Large intestine (tissue), 3 donors: ENCODE data around the gene RCCD1. TPM values are rescaled to one million over a fixed set of nuclear protein-coding genes. Genes with fewer than 3 reads are reported as not detected.

Experiments
- DNase-seq, 2 donors: peaks; one replicate each; pipeline versions ENCODE4 v3.0.0 to v3.0.0-alpha.2; 2013
- H3K27ac ChIP-seq: one replicate; pipeline ENCODE4 v1.5.1; 2013; ENCODE audit warnings: low read length
- H3K27me3 ChIP-seq: 2 replicates; pipeline ENCODE4 v1.6.1; 2013; ENCODE audit warnings: low read length; ENCODE audit not compliant: control insufficient read depth, insufficient read depth
- H3K36me3 ChIP-seq: 2 replicates; pipeline ENCODE4 v1.6.1; 2013; ENCODE audit warnings: low read length; ENCODE audit not compliant: control insufficient read depth, insufficient read depth
- H3K4me1 ChIP-seq: one replicate; pipeline ENCODE4 v1.6.1; 2013; ENCODE audit warnings: low read length; ENCODE audit not compliant: control insufficient read depth, insufficient read depth
- H3K4me3 ChIP-seq: one replicate; pipeline ENCODE4 v1.5.1; 2013; ENCODE audit warnings: low read length
- H3K9me3 ChIP-seq: one replicate; pipeline ENCODE4 v1.6.1; 2013; ENCODE audit warnings: mild to moderate bottlenecking, low read depth, low read length, moderate library complexity; ENCODE audit not compliant: control insufficient read depth
- WGBS: methylation state at CpG from one replicate; pipeline ENCODE4 v1.1.5; 2013; ENCODE audit warnings: low lambda C conversion rate; ENCODE audit not compliant: insufficient coverage; 5-methylcytosine and 5-hydroxymethylcytosine counted together
- polyA plus RNA-seq: library from polyadenylated mRNA; unstranded; fragments of 120-200 nt; gene quantifications from one replicate; pipeline ENCODE4 v1.2.1, GENCODE V29; 2013

The RCCD1 gene
- polyA plus RNA-seq, 1 donor, result 22.9 TPM

DNA sequence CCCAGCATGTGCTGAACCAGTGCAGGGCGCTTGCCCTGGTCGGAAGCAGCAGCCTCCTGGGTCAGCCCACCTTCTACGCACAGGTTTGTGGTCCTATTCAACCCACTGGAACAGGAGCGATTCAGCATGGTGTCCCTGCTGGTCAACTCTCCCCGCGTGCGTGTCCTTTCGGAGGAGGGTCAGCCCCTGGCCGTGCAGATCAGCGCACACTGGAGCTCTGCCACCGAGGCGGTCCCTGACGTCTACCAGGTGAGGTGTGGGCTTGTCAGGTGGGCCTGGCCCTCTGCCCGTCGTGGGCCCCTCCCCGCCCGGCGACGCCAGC lies 43.4 kb upstream of the RCCD1 start:
- no peak for DNase-seq
- Histone ChIP-seq H3K27ac (no peak overlapping the region), H3K27me3 (no peaks in the 10 kb centered on the region), H3K36me3 (peaks cover 86% of the 10 kb centered on the region), H3K9me3 (no peaks in the 10 kb centered on the region), H3K4me1 (no peaks in the 10 kb centered on the region), H3K4me3 (no peak overlapping the region)
- WGBS, result no CpG with 5 or more reads among the region's 19 CpGs

DNA sequence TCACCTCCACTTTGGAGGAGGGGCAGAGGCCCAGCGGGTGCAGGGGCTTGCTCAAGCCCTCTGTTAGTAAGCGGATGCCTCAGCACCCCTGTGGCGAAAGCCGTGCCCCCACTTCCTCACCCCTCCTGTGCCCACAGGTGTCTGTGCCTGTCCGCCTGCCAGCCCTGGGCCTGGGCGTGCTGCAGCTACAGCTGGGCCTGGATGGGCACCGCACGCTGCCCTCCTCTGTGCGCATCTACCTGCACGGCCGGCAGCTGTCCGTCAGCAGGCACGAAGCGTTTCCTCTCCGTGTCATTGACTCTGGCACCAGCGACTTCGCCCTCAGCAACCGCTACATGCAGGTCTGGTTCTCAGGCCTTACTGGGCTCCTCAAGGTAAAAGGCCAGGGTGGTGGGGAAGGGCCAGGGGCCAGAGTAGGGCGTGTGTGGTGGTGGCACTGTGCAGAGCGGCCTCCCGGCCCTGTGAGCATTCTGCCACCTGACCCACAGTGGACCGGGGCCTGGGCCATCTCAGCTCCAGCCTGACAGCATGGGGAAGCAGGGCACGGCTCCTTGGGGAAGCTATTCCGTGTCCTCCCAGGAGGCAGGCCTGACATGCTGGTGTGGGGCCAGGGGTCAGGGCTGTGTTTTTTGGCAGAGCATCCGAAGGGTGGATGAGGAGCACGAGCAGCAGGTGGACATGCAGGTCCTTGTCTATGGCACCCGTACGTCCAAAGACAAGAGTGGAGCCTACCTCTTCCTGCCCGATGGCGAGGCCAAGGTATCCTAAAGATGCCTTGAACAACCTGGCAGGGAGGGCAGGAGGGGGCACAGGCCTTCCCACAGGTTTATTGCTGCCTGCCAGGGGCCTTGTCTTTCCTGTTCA lies 42.5 kb upstream of the RCCD1 start:
- H3K9me3 ChIP-seq, result no peaks in the 10 kb centered on the region
- peaks cover 85% of the 10 kb centered on the region for H3K36me3 ChIP-seq
- no CpG with 5 or more reads among the region's 30 CpGs for WGBS
- no peak overlapping the region for H3K27ac ChIP-seq
- H3K4me3 ChIP-seq, result no peak overlapping the region
- H3K4me1 ChIP-seq, result no peaks in the 10 kb centered on the region
- no peak for DNase-seq
- no peaks in the 10 kb centered on the region for H3K27me3 ChIP-seq

DNA sequence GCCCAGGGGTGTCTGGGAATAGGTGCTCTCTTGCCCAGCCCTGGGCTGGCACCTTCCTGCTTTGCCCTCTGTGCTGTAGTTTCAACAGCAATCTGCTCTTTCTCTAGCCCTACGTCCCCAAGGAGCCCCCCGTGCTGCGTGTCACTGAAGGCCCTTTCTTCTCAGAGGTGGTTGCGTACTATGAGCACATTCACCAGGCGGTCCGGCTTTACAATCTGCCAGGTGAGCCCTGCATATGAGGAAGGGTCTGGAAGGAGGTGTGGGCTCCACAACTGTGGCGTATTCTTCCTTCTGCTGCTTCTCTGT lies 42.0 kb upstream of the RCCD1 start:
- WGBS, result no CpG with 5 or more reads among the region's 7 CpGs
- H3K4me1 ChIP-seq, result no peaks in the 10 kb centered on the region
- no peak for DNase-seq
- H3K27me3 ChIP-seq, result no peaks in the 10 kb centered on the region
- H3K36me3 ChIP-seq, result peaks cover 85% of the 10 kb centered on the region
- H3K27ac ChIP-seq, result no peak overlapping the region
- H3K9me3 ChIP-seq, result no peaks in the 10 kb centered on the region
- no peak overlapping the region for H3K4me3 ChIP-seq

DNA sequence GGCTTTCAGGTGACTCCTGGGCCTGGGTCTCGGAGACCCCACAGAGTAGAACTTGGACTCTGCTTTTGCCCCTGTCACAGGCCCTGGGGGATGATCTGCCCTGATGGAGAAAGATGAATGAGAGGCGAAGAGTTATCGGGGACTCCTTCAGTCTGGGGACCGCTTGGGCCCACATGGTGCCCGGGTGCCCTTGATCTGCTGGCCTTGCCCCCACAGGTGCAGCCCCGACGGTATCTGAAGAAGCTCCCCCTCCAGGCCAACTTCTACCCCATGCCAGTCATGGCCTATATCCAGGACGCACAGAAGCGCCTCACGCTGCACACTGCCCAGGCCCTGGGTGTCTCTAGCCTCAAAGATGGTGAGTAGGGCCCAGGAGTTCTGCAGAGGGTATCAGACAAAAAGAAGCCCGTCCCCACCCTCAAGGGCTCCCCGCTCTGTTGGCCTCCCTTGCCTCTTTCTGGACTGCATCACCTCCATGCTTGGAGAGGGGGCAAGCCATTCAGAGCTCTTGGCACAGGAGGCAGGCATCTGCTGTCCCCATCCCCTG lies 41.2 kb upstream of the RCCD1 start:
- no peaks in the 10 kb centered on the region for H3K4me1 ChIP-seq
- peaks cover 87% of the 10 kb centered on the region for H3K36me3 ChIP-seq
- H3K27me3 ChIP-seq, result no peaks in the 10 kb centered on the region
- no peak overlapping the region for H3K27ac ChIP-seq
- H3K9me3 ChIP-seq, result no peaks in the 10 kb centered on the region
- no peak overlapping the region for H3K4me3 ChIP-seq
- no peak for DNase-seq
- WGBS, result no CpG with 5 or more reads among the region's 12 CpGs

DNA sequence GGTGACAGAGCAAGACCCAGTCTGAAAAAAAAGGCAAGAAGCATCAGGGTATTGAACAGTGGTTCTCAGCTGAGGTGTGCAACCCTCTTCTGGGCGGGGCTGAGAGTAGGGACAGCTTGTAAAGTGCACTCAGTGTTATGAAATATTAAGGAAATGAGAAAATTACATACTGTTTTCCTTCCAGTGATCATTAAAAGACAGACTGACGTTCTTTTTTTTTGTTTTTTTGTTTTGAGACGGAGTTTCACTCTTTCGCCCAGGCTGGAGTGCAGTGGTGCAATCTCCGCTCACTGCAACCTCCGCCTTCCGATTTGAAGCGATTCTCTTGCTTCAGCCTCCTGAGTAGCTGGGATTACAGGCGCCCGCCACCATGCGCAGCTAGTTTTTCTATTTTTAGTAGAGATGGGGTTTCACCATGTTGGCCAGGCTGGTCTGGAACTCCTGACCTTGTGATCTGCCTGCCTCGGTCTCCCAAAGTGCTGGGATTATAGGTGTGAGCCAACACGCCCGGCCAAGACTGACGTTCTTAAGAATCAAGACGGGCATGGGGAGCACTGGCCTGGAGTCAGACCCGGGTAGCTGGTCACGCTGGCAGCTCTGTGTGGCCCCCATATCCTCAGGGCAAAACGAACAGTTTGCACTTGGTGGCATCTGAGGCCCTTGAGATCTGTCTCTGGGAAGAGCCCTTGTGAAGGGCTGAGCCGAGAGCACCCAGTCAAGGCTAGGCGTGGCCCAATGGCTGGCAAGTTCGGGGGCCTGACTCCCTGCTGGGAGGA lies 40.2 kb upstream of the RCCD1 start:
- Histone ChIP-seq H3K27ac (no peak overlapping the region), H3K27me3 (no peaks in the 10 kb centered on the region), H3K9me3 (no peaks in the 10 kb centered on the region), H3K4me1 (no peaks in the 10 kb centered on the region), H3K4me3 (no peak overlapping the region), H3K36me3 (peaks cover 86% of the 10 kb centered on the region)
- WGBS, result no CpG with 5 or more reads among the region's 22 CpGs
- DNase-seq, result no peak

DNA sequence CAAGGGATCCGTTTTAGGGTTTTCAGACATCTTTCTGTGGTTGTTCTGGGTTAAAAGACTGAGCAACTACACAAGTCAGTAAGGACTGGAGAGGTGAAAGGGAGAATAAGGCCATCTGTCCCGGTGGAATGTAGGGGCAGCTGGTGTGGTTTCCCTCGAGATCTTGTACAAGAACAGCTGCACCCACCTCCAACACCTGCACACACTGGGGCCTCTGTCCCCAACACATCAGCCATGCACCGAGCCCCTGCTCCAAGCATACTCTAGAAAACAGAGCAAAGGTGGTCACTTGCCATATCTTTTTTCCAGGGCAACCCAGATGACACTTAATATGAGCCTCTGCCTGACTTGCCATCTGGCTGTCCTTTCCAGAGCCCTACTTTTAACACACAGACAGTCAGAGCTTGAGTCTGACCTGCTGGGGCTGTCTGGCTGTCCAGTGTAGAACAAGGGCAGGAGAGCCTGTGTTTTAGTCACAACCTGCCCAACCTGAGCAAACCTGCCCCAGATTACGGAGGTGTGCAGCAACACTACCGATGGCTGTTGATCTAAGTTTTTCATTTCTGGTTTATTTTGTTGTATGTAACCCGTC lies 39.4 kb upstream of the RCCD1 start:
- H3K36me3 ChIP-seq, result peaks cover 87% of the 10 kb centered on the region
- no peaks in the 10 kb centered on the region for H3K27me3 ChIP-seq
- H3K4me3 ChIP-seq, result no peak overlapping the region
- H3K9me3 ChIP-seq, result no peaks in the 10 kb centered on the region
- no peaks in the 10 kb centered on the region for H3K4me1 ChIP-seq
- no peak for DNase-seq
- WGBS, result no CpG with 5 or more reads among the region's 7 CpGs
- H3K27ac ChIP-seq, result no peak overlapping the region

DNA sequence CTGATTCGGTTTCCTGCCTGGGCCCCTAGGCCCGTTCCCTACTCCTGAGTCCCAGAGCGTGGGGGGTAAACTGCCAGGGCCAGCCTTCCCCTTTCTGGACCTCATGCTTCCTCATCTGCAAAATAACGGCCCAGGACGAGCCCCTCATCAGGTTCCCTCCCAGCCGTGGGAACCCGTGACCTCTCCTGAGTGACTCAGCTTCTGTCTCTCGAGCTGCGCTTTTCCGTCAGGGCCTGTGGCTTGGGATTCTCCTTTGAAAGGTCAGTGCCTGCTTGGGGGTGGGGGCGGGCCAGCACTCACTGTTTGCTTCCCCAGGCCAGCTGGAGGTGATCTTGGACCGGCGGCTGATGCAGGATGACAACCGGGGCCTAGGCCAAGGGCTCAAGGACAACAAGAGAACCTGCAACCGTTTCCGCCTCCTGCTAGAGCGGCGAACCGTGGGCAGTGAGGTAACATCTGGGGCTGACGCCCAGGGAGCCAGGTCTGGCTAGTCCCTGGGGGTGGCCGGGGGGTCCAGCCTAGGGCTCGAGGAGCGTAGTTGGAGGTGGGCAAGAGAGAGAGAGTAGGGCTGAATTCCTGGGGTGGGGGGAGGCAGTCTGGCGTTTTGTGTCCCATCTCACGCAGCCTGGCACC lies 38.8 kb upstream of the RCCD1 start:
- Histone ChIP-seq H3K4me3 (no peak overlapping the region), H3K4me1 (no peaks in the 10 kb centered on the region), H3K36me3 (peaks cover 85% of the 10 kb centered on the region), H3K27me3 (no peaks in the 10 kb centered on the region), H3K9me3 (no peaks in the 10 kb centered on the region), H3K27ac (no peak overlapping the region)
- no CpG with 5 or more reads among the region's 25 CpGs for WGBS
- DNase-seq, result no peak

DNA sequence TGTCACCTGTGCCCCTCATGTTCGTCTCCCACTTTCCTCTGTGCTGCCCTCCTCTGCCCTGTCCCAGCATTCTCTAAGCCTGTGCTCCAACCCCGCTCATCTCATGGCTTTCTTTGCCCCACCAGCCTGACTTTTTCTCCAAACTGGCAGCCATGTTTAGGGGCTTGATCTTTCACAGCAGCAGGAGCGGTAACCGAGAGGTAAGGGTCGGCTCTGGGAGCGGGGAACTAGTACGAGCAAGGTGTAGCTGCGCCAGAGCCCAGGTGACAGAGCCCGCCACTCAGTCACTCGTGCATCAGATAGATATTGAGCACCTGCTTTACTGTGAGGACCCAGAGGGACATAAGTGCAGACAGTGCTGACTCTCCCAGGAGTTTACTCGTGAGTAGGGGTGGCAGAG lies 38.2 kb upstream of the RCCD1 start:
- Histone ChIP-seq H3K4me3 (no peak overlapping the region), H3K9me3 (no peaks in the 10 kb centered on the region), H3K27me3 (no peaks in the 10 kb centered on the region), H3K4me1 (no peaks in the 10 kb centered on the region), H3K27ac (no peak overlapping the region), H3K36me3 (peaks cover 84% of the 10 kb centered on the region)
- no CpG with 5 or more reads among the region's 11 CpGs for WGBS
- DNase-seq, result no peak

DNA sequence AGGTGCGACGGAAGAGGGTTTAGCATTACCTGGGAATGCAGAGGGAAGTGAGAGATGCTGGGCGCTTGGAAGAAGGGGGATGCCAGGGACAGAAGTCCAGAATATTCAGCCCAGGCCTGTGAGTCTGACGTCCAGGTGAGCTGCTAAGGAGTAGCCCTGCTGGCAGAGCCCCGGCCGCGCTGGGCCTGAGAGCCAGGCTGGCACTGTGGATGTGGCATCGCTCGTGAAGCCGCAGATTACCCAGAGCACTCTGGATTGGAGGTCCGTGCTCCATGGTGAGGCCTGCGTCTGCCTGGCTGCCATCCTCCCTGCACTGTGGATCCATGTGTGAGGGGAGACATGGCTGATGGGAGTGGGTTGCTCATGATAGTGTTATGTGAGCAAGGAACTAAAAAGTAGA lies 37.1 kb upstream of the RCCD1 start:
- no peak overlapping the region for H3K27ac ChIP-seq
- no peaks in the 10 kb centered on the region for H3K9me3 ChIP-seq
- no peak for DNase-seq
- WGBS, result no CpG with 5 or more reads among the region's 12 CpGs
- H3K36me3 ChIP-seq, result peaks cover 73% of the 10 kb centered on the region
- H3K4me1 ChIP-seq, result no peaks in the 10 kb centered on the region
- no peak overlapping the region for H3K4me3 ChIP-seq
- no peaks in the 10 kb centered on the region for H3K27me3 ChIP-seq

DNA sequence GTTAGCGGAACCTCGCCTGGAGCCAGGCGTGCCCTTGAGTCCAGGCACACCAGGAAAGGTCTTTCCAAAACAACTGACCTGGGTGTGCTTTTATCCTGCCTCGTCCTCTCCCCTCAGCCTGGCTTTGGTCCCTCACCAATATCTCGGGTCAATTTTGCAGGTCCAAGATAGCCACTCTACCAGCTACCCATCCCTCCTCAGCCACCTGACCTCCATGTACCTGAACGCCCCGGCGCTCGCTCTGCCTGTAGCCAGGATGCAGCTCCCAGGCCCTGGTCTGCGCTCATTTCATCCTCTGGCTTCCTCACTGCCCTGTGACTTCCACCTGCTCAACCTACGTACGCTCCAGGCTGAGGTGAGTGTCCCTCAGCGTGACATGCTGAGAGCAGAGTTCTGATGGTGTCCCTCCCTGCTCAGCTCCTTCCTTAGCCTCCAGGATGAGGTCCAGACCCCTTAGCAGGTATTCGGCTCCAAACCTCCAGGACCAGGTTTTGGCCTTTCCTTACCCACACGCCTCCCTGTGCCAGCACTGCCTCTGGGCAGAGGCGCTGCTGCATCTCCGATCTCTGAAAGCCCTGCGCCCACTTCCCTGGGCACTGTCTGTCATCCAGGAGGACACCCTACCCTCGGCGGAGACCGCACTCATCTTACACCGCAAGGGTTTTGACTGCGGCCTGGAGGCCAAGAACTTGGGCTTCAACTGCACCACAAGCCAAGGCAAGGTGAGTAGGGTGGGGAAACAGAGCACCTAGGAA lies 36.5 kb upstream of the RCCD1 start:
- WGBS, result no CpG with 5 or more reads among the region's 23 CpGs
- H3K36me3 ChIP-seq, result peaks cover 67% of the 10 kb centered on the region

More for the DNA sequence above, 36.5 kb upstream of the RCCD1 start:
- no peak overlapping the region for H3K4me3 ChIP-seq
- H3K27ac ChIP-seq, result no peak overlapping the region
- DNase-seq, result no peak
- no peaks in the 10 kb centered on the region for H3K4me1 ChIP-seq
- no peaks in the 10 kb centered on the region for H3K9me3 ChIP-seq
- H3K27me3 ChIP-seq, result no peaks in the 10 kb centered on the region
